DND-41 (cell line): ENCODE measurements around the gene ANKRD11.

Experiments
- ATAC-seq: fragments of 200-7000 bp; cut with Tn5 transposase; 3 replicates; pipeline ENCODE4 v1.9.1; 2021; ENCODE audit warnings: low read depth; ENCODE audit not compliant: insufficient read depth
- DNase-seq: peaks from one replicate; pipeline ENCODE4 v3.0.0-alpha.2; 2020
- H2AFZ ChIP-seq: 2 replicates; pipeline ENCODE4 v1.6.0; 2012; ENCODE audit warnings: low read depth, low read length
- H3K27ac ChIP-seq: 2 replicates; pipeline ENCODE4 v1.5.1; 2012; ENCODE audit warnings: low read length, inconsistent platforms
- H3K27me3 ChIP-seq: fragments of 200-600 bp; sonication (generic); 2 replicates; pipeline ENCODE4 v1.6.0; 2012; ENCODE audit warnings: low read length, mild to moderate bottlenecking, inconsistent platforms; ENCODE audit not compliant: insufficient read depth, poor library complexity
- H3K36me3 ChIP-seq: 2 replicates; pipeline ENCODE4 v1.5.1; 2012; ENCODE audit warnings: low read length, inconsistent platforms; ENCODE audit not compliant: insufficient read depth
- H3K4me1 ChIP-seq: 2 replicates; pipeline ENCODE4 v1.5.1; 2012; ENCODE audit warnings: mild to moderate bottlenecking, low read length; ENCODE audit not compliant: insufficient read depth
- H3K4me2 ChIP-seq: 2 replicates; pipeline ENCODE4 v1.6.0; 2012; ENCODE audit warnings: mild to moderate bottlenecking, moderate library complexity, low read length, inconsistent platforms; ENCODE audit not compliant: insufficient read depth
- H3K4me3 ChIP-seq, 2 experiments: fragments of 200-600 bp in 1 of 2; shearing (Covaris generic) in 1 of 2; 2 replicates each; pipeline ENCODE4 v1.5.1; 2012 to 2016; ENCODE audit warnings: inconsistent platforms in 2 of 2, low read length in 2 of 2, mild to moderate bottlenecking in 2 of 2, low read depth in 1 of 2, moderate library complexity in 1 of 2
- H3K79me2 ChIP-seq: 2 replicates; pipeline ENCODE4 v1.6.0; 2012; ENCODE audit warnings: low read length, inconsistent platforms; ENCODE audit not compliant: insufficient read depth
- H3K9ac ChIP-seq: 2 replicates; pipeline ENCODE4 v1.6.0; 2012; ENCODE audit warnings: low read depth, mild to moderate bottlenecking, inconsistent platforms, low read length, moderate library complexity
- H3K9me3 ChIP-seq: 2 replicates; pipeline ENCODE4 v1.5.1; 2012; ENCODE audit warnings: low read length, moderate library complexity, mild to moderate bottlenecking, inconsistent platforms; ENCODE audit not compliant: insufficient read depth, severe bottlenecking
- H4K20me1 ChIP-seq: 2 replicates; pipeline ENCODE4 v1.6.0; 2012; ENCODE audit warnings: low read length; ENCODE audit not compliant: insufficient read depth
- EZH2 ChIP-seq: IDR thresholded peaks from 3 replicates; pipeline ENCODE4 v1.6.1; 2012; ENCODE audit warnings: borderline replicate concordance, low read depth, mild to moderate bottlenecking, moderate library complexity, low read length, inconsistent platforms; ENCODE audit not compliant: severe bottlenecking
- TF ChIP-seq, protein P1 (sequence below): IDR thresholded peaks from 2 replicates; pipeline ENCODE4 v1.5.1; 2012; ENCODE audit warnings: borderline replicate concordance, low read length, moderate library complexity, mild to moderate bottlenecking; ENCODE audit not compliant: poor library complexity, severe bottlenecking; ENCODE audit errors: extremely low read depth

The ANKRD11 gene

DNA sequence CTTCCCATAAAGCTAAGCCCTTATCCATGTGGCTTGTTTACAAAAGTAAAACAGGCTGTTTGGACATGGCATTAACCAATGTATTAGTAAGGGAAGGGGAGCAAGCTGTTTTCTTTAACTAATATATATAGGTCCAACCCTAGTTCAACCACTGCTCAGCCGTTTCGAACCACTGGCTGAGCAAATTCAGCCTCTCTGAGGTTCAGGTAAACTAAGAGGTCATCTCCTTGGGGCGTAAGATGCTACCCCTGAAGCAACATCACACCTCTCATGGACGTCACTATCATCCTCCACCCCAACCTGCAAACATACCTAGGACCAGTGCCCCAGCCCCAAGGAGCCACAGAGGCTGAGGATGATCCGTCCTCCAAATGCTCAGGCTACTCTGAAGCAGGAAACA lies 45.2 kb downstream of the ANKRD11 start:
- peaks cover 65% of the 10 kb centered on the region for H3K4me1 ChIP-seq
- no peak for ATAC-seq
- H3K27ac ChIP-seq: peak overlapping the region; percentile 62
- peaks cover 98% of the 10 kb centered on the region for H4K20me1 ChIP-seq
- DNase-seq: no peak
- H2AFZ ChIP-seq: no peak overlapping the region
- peak overlapping the region; percentile 4; the same call in 1 of the 2 replicates for H3K9ac ChIP-seq
- H3K27me3 ChIP-seq: no peaks in the 10 kb centered on the region
- H3K79me2 ChIP-seq: peaks cover 100% of the 10 kb centered on the region
- no peak overlapping the region for H3K4me3 ChIP-seq
- H3K4me2 ChIP-seq: peak overlapping the region; percentile 27
- H3K36me3 ChIP-seq: peaks cover 16% of the 10 kb centered on the region
- TF ChIP-seq, protein P1, sequence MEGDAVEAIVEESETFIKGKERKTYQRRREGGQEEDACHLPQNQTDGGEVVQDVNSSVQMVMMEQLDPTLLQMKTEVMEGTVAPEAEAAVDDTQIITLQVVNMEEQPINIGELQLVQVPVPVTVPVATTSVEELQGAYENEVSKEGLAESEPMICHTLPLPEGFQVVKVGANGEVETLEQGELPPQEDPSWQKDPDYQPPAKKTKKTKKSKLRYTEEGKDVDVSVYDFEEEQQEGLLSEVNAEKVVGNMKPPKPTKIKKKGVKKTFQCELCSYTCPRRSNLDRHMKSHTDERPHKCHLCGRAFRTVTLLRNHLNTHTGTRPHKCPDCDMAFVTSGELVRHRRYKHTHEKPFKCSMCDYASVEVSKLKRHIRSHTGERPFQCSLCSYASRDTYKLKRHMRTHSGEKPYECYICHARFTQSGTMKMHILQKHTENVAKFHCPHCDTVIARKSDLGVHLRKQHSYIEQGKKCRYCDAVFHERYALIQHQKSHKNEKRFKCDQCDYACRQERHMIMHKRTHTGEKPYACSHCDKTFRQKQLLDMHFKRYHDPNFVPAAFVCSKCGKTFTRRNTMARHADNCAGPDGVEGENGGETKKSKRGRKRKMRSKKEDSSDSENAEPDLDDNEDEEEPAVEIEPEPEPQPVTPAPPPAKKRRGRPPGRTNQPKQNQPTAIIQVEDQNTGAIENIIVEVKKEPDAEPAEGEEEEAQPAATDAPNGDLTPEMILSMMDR: no peak
- no peak for TF ChIP-seq EZH2
- H3K9me3 ChIP-seq: no peaks in the 10 kb centered on the region

DNA sequence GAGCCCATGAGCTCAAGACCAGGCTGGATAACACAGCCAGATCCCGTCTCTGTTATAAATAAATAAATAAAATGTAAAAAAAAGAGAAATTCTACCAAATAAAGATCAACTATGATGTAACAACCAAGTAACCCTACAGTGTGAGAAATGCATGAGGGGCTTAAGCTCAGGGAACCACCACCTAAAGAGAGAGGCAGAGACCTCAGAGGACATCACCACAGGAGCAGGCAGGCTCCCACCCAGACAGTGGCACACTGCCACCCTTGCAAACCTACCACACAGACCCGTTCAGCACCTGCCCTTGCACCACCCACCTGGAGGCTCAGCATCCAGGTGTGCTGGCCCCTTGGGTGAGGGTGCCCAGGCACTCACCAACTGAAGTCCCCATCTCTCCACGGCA lies 45.6 kb downstream of the ANKRD11 start:
- Histone ChIP-seq H3K27ac (peak overlapping the region; percentile 62), H3K4me3 (no peak overlapping the region), H3K4me2 (peak overlapping the region; percentile 27), H3K79me2 (peaks cover 100% of the 10 kb centered on the region), H3K9ac (peak overlapping the region; percentile 4; the same call in 1 of the 2 replicates), H3K9me3 (no peaks in the 10 kb centered on the region), H2AFZ (no peak overlapping the region), H3K27me3 (no peaks in the 10 kb centered on the region), H3K36me3 (peaks cover 20% of the 10 kb centered on the region), H3K4me1 (peaks cover 60% of the 10 kb centered on the region), H4K20me1 (peaks cover 98% of the 10 kb centered on the region)
- peak; percentile 39 for DNase-seq
- no peak for TF ChIP-seq EZH2
- TF ChIP-seq, protein P1: no peak
- ATAC-seq: peak; percentile 54

DNA sequence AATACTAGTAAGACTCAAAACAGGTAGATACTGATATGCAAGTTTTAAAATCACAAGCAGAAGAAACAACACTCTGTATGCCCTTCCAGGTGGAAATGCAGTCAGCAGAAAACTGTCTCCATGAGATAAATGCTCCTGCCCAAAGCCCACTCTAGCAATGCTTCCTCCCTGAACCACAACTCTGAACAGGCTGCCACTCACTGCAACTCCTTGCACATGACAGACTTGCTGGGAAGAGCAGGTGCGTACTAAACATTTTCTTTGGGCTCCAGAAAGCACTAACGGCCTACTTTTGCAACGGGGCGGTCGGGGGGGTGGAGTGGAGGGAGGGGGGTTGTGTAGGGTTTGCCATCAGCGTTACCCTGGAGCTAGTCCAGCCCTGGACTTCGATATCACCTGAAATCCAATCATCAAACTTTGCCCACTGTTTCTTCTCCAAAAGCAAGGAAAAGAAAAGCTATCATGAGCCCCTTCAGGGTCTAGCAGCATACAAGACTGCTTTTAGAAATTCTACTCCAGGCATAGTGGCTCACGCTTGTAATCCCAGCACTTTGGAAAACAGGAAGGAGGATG lies 46.1 kb downstream of the ANKRD11 start:
- ATAC-seq (peak; percentile 92), DNase-seq (peak; percentile 78)
- Histone ChIP-seq H2AFZ (no peak overlapping the region), H3K27ac (peak overlapping the region; percentile 62), H3K9ac (peak overlapping the region; percentile 21; the same call in 1 of the 2 replicates), H3K4me3 (no peak overlapping the region), H3K36me3 (peaks cover 25% of the 10 kb centered on the region), H4K20me1 (peaks cover 98% of the 10 kb centered on the region), H3K9me3 (no peaks in the 10 kb centered on the region), H3K27me3 (no peaks in the 10 kb centered on the region), H3K4me1 (peaks cover 59% of the 10 kb centered on the region), H3K79me2 (peaks cover 100% of the 10 kb centered on the region), H3K4me2 (peak overlapping the region; percentile 41; the same call in 1 of the 2 replicates)
- TF ChIP-seq, protein P1: no peak
- TF ChIP-seq EZH2: no peak
